ENCODE measurements around the gene MRPS34.

The MRPS34 gene

GRCh38 chr16:1782408-1783264 is 9.7 kb upstream of the MRPS34 start, which contains the start of the genes NUBP2 and SPSB3:
Gene NUBP2 (plus strand): TSS chr16:1782960. CDS start chr16:1783021, 61 bp downstream.
Gene SPSB3 (minus strand): TSS chr16:1782571. CDS start chr16:1781483, 1,088 bp downstream.
- Histone ChIP-seq H3K27ac (ENCODE audit: low read depth, low read length, poor library complexity, severe bottlenecking) (peak within 1 kb of the TSS; percentile 30), H3K79me2 (ENCODE audit: insufficient read depth, low read length) (peaks cover 6% of the 10 kb centered on the region), H3K4me2 (ENCODE audit: low read length) (peak within 1 kb of the TSS; percentile 82), H3F3A (ENCODE audit: insufficient read depth, low read length) (0 out of 2 replicates have a peak, but pooled peaks cover 3% of the 10 kb centered on the region), H3K9ac (ENCODE audit: low read length) (peak within 1 kb of the TSS; percentile 93), H2AFZ (ENCODE audit: low read length) (no peak within 1 kb of the TSS), H3K9me2 (ENCODE audit: low read depth, low read length) (no peaks in the 10 kb centered on the region), H3K4me1 (ENCODE audit: insufficient read depth, low read length, severe bottlenecking) (peaks cover 20% of the 10 kb centered on the region), H3K4me3 (ENCODE audit: low read depth, low read length, poor library complexity, severe bottlenecking) (peak within 1 kb of the TSS; percentile 97), H3K27me3 (ENCODE audit: insufficient read depth, low read length) (no peaks in the 10 kb centered on the region), H3K9me3 (ENCODE audit: low read length) (no peaks in the 10 kb centered on the region), H4K20me1 (ENCODE audit: insufficient read depth, low read length) (no peaks in the 10 kb centered on the region), H3K36me3 (ENCODE audit: insufficient read depth, low read length) (peaks cover 57% of the 10 kb centered on the region)
- TF ChIP-seq CTCF (IDR thresholded peaks at IDR 0.05; ENCODE audit: low read length) (no peak), EZH2 (IDR thresholded peaks at IDR 0.05; ENCODE audit: borderline replicate concordance, low read length) (no peak)

DNA sequence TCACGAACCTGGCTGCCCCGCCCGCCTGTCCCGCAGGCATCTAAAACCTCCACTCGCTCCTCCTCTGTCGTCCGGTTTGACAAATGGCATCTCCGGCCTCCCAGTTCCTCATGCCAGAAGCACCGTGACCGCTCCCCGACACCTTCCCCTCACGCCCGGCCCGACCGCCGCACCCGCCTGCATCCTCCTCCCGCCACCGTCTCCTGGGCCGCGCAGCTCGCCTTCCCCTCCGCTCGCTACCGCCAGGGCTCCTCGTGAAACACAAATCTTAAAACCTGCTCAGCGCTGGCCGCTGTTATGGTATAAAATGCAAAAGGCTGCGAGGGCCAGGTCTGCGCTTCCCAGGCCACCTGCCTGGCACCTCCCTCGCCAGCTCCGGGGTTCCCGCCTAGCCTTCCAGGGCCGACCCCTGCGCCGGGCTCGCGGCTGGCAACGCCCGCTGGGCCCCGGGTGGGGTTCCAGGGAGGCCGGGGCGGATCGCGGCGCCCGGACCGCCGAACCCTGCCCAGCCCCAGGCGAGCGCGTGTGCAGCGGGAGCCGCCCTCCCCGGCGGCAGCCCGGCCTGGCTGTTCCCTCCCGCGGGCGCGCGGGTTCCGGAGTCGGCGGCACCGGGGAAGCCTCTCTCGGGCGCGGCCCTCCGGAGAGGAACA is 8.9 kb upstream of the MRPS34 start:
- Histone ChIP-seq H3K9me2 (ENCODE audit: low read depth, low read length) (no peaks in the 10 kb centered on the region), H3K27ac (ENCODE audit: low read depth, low read length, poor library complexity, severe bottlenecking) (peak overlapping the region; percentile 30), H3K27me3 (ENCODE audit: insufficient read depth, low read length) (no peaks in the 10 kb centered on the region), H2AFZ (ENCODE audit: low read length) (no peak overlapping the region), H3K79me2 (ENCODE audit: insufficient read depth, low read length) (peaks cover 6% of the 10 kb centered on the region), H3K4me1 (ENCODE audit: insufficient read depth, low read length, severe bottlenecking) (peaks cover 20% of the 10 kb centered on the region), H3K9ac (ENCODE audit: low read length) (peak overlapping the region; percentile 73), H3F3A (ENCODE audit: insufficient read depth, low read length) (0 out of 2 replicates have a peak, but pooled peaks cover 3% of the 10 kb centered on the region), H3K4me2 (ENCODE audit: low read length) (peak overlapping the region; percentile 82), H3K9me3 (ENCODE audit: low read length) (no peaks in the 10 kb centered on the region), H4K20me1 (ENCODE audit: insufficient read depth, low read length) (no peaks in the 10 kb centered on the region), H3K4me3 (ENCODE audit: low read depth, low read length, poor library complexity, severe bottlenecking) (peak overlapping the region; percentile 97), H3K36me3 (ENCODE audit: insufficient read depth, low read length) (peaks cover 58% of the 10 kb centered on the region)
- TF ChIP-seq CTCF (IDR thresholded peaks at IDR 0.05; ENCODE audit: low read length) (no peak), EZH2 (IDR thresholded peaks at IDR 0.05; ENCODE audit: borderline replicate concordance, low read length) (no peak)

- H3K4me3 ChIP-seq (ENCODE audit: low read depth, low read length, poor library complexity, severe bottlenecking) = peak overlapping the region; percentile 97
- peak overlapping the region; percentile 82 for H3K4me2 ChIP-seq (ENCODE audit: low read length)
- peaks cover 6% of the 10 kb centered on the region for H3K79me2 ChIP-seq (ENCODE audit: insufficient read depth, low read length)
- H2AFZ ChIP-seq (ENCODE audit: low read length) = no peak overlapping the region
- H3K9ac ChIP-seq (ENCODE audit: low read length) = peak overlapping the region; percentile 73
- H3K27ac ChIP-seq (ENCODE audit: low read depth, low read length, poor library complexity, severe bottlenecking) = peak overlapping the region; percentile 30
- H3K9me2 ChIP-seq (ENCODE audit: low read depth, low read length) = no peaks in the 10 kb centered on the region
- H3K27me3 ChIP-seq (ENCODE audit: insufficient read depth, low read length) = no peaks in the 10 kb centered on the region
- H3K9me3 ChIP-seq (ENCODE audit: low read length) = no peaks in the 10 kb centered on the region
- TF ChIP-seq CTCF (IDR thresholded peaks at IDR 0.05; ENCODE audit: low read length) (no peak), EZH2 (IDR thresholded peaks at IDR 0.05; ENCODE audit: borderline replicate concordance, low read length) (no peak)
- peaks cover 58% of the 10 kb centered on the region for H3K36me3 ChIP-seq (ENCODE audit: insufficient read depth, low read length)
- peaks cover 20% of the 10 kb centered on the region for H3K4me1 ChIP-seq (ENCODE audit: insufficient read depth, low read length, severe bottlenecking)
- H4K20me1 ChIP-seq (ENCODE audit: insufficient read depth, low read length) = no peaks in the 10 kb centered on the region
- H3F3A ChIP-seq (ENCODE audit: insufficient read depth, low read length) = 0 out of 2 replicates have a peak, but pooled peaks cover 3% of the 10 kb centered on the region
These were observed 8.3 kb upstream of the MRPS34 start for GRCh38 chr16:1781254-1781653.

Measured in OCI-LY1 (cell line).